Right forelimb (tissue), 1 donor: Measurements from ENCODE around the gene SOCS6.

Experiments used
- DNase-seq: peaks from one replicate; pipeline ENCODE4 v3.0.0-alpha.2; 2018

The SOCS6 gene

GRCh38 chr18:70289351-70290312 lies 787 bp downstream of the SOCS6 start:
- DNase-seq = peak; percentile 76

- DNase-seq = no peak
Observed at GRCh38 chr18:70290482-70291294, 1.8 kb downstream of the SOCS6 start.

GRCh38 chr18:70291295-70291574 lies 2.4 kb downstream of the SOCS6 start:
- no peak for DNase-seq

DNA sequence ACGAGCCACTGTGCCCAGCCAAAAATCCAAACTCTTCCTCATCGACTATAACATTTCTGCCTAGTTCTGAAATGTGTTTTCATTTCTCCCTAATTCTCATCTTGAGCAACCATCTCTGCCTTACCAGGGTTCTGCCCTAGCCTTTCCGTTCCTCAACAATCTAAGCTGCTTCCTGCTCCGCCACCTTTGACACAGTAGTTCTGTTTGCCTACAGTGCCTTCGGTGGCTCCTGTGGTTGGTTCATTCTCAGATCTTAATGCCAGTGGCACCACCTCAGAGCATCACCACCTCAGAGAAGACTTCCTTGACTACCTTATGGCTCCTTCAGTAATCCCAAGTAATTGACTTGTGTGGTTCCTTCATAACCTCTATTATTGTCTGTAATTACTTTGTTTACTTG lies 3.8 kb downstream of the SOCS6 start:
- no peak for DNase-seq

DNA sequence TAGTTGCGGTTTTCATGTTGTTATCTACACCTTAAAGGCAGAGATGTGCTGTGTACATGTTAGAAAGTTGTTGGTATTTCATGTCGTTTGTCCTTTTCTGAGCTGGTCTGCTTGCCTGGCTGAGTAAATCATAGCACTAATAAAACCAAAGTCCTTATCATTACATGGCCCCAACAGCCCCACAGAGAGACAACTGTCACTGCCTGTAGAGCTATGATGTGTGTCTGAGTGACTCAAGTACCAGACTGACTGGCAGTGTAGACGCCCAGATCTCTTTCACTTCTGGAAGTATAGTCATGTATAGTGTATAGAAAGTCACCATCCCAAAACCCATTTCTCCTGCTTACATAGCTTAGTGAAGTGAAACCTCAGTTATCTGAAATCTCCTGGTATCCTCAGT lies 4.3 kb downstream of the SOCS6 start:
- DNase-seq = no peak

- no peak for DNase-seq
Observed at GRCh38 chr18:70294471-70295191, 5.8 kb downstream of the SOCS6 start.

DNA sequence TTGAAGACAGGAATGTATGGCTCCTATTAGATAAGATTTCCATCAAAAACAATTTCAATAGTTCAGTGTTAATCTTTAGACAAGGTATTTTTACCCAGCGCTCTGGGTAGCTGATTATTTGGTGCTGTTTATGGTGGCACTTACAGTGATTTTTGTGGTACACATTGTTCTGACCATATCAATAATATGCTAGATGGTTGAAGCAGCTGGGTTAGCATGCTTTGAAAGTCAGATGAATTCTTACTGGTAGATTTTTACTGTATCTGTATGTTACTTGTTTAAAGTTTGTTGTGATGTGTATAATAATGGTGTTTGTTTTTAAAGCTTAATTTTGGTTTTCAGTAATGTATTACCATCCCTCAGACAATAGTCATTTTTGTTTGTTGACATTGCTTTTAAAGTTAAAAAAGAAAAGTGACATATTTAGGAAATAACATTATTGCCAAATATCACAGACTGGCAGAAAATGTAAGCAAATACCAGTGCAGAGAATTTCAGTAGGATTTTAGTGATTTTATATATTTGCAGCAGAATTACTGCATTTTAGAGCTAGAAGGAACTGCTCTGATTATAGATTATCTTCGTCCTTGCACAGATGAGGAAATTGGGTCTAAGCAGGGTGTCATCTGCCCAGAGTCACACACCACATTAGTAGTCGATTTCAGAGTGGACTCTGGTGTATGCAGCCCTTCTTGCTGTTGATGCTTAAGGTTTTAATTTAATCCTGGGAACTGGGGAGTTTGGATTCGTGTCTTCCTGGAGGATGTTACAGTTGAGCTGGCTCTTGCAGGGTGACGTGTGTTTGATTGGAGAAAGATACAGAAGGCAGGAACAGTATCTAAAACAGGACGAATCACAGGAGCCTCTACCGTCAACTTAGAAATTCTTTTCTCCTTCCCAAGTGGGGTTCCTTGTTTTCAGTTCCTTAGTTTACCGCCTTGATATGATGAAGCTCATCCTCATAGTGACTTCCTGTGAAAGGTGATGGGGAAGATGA lies 6.6 kb downstream of the SOCS6 start:
- DNase-seq = no peak

DNA sequence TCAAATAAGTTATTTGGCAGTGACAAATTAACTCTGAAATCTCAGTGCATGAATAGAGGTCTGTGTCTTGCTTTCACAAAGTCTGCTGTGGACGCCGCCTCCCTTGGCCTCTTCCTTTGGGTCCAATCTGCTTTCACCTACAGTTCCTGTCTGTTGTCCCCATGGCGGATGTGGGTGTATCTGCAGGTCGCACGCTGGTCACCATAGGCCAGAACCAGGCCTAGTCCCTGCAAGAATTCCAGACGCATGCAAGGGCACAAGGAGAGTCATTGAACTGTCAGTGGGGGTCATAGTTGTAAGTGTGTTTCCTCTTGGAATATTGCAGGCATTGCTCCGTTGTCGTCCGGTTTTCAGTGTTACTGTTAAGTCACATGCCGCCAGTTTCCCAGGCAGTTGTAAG lies 7.4 kb downstream of the SOCS6 start:
- DNase-seq = no peak

DNA sequence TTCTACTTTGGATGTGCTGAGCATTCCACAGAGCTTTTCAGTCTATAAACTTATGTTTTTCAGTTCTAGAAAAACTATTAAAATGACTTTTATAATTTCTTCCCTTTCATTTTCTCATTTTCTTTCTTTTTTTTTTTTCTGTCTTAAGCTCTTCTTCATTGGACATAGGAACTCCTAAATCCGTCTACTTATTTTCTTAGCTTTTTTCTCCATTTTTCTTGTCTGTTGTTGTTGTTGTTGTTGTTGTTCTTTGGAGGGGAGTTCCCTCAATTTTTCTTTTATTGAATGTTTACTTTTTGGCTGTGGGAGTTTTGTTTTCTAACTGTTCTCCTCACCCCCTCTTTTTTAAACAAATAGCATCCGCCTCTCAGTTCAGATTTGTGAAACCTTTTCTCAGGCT lies 7.9 kb downstream of the SOCS6 start:
- DNase-seq = no peak

GRCh38 chr18:70299393-70299792 lies 10.5 kb downstream of the SOCS6 start:
- DNase-seq = no peak

DNA sequence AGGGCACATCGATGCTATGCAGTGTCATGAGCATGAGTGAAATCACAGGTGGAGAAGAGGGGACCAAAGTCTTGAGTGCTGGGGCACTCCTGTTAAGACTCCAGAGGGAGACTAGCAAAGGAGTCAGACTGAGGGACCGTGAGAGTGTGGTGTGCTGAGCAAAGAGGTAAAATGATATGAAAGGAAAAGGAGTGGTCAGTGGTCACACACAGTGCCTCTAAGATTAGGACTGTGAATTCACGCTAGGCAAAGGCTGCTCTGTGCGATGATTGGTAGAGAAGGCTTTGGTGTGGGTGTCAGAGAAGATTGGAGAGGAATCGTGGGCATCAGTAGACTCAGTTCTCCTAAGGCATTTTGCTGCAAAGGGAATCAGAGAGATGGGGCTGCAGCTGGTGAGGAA lies 12.8 kb downstream of the SOCS6 start:
- DNase-seq = no peak

DNA sequence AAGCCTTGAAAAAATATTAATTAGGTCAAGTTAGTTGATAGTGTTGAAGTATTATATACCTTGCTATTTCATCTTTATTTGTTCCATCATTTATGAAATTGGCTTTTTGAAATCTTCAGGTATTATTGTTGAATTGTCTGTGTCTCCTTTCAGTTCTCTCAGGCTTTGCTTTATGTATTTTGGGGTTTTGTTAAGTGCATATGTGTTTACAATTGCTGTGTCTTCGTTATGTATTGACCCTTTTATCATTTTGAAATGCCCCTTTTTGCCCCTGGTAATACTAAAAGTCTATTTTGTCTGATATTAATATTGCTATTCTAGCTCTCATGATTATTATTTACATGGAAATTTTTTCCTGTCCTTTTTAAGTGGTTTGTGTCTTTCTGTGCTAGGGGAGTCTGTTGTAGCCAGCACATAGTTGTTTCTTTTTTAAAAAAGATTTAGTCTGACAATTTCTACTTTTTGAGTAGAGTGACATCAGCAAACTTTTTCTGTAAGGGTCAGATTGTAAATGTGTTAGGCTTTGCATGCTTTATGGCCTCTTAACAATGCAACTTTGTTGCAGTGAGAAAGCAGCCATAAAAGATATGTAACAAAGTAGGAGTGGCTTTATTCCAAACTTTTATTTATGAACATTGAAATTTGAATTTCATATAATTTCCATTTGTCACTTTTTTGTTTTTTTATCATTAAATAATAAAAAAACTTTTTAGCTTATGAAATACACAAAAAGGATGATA lies 19.9 kb downstream of the SOCS6 start:
- no peak for DNase-seq

- no peak for DNase-seq
Observed at GRCh38 chr18:70310560-70311320, 21.9 kb downstream of the SOCS6 start.

DNA sequence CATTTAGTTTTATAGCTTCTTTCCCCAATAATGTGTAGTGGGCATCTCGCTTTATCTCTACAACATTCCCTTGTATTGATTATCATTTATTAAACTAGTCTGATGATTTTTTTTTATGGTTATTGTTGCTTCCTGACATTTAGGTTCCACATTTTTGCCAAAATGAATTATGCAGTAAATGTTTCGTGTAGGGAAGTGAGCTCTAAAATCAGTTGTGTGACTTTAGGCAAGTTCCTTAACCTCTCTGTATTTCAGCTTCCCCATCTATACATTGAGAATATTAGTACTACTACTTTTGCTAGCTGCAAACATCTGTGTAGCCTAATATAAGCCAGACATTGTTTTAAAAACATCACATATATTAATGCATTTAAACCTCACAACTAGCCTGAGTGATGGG lies 22.9 kb downstream of the SOCS6 start:
- no peak for DNase-seq

- DNase-seq = no peak
Observed at GRCh38 chr18:70313640-70314039, 24.8 kb downstream of the SOCS6 start.

- no peak for DNase-seq
Observed at GRCh38 chr18:70314151-70314782, 25.4 kb downstream of the SOCS6 start.

GRCh38 chr18:70319187-70319586 lies 30.3 kb downstream of the SOCS6 start:
- no peak for DNase-seq

GRCh38 chr18:70321616-70322015 lies 32.8 kb downstream of the SOCS6 start:
- no peak for DNase-seq

GRCh38 chr18:70322385-70322784 lies 33.5 kb downstream of the SOCS6 start:
- DNase-seq = no peak

DNA sequence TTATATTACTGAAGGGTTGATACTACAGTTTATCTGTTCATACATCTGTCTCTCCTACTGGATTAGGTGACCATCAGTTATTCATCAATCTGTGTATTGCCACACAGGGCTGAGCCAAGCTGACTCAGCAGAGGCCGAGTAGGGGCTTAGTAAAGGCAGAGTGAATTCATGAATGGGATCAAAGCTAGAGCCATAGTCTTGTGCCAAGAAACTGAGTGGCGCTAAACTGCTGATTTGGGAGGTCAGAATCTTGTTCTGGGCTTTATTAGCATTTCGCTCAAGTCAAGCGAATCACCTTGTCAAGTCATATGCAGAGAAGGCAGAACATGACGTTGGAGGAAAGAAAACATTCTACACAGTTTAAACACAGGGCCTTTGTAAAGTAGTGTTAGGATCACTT lies 34.1 kb downstream of the SOCS6 start:
- DNase-seq = no peak
